Left cardiac atrium (tissue), 4 donors: Measurements from ENCODE around the gene WEE2. TPM values are rescaled to one million over a fixed set of nuclear protein-coding genes. Genes with fewer than 3 reads are reported as not detected.

Experiments
- ATAC-seq, 2 donors: fragments of 200-7000 bp; cut with Tn5 transposase; one replicate each; pipeline ENCODE4 v1.9.1; 2020; ENCODE audit warnings: mild to moderate bottlenecking in 2 of 2, moderate library complexity in 2 of 2
- DNase-seq: peaks from one replicate; pipeline ENCODE4 v3.0.0-alpha.2; 2020
- intact Hi-C, 2 donors: fragments of 100-400 bp; cut with DNase I; formaldehyde crosslinking; loops; one replicate each; pipeline versions ENCODE4 v1.14.1 to v1.15.1; 2022 to 2023
- long read RNA-seq: library from polyadenylated mRNA; unstranded; transcript quantifications from one replicate; pipeline ENCODE4 v2.0.0, GENCODE V29; 2021
- total RNA-seq, 2 donors: library from RNA; stranded (reverse); fragmentation: NEBNext Ultra II Directional; extraction: Animal tissue kit (Norgen Biotek cat#: 25700); gene quantifications; one replicate each; pipeline ENCODE4 v1.2.1, GENCODE V29; 2021
- donor health status: DM: no; HTN: yes; CAD: no.
- donor health status: DM: no; HTN: yes; CAD: no; lungs with severe emphysema.
- donor health status: DM: yes; HTN: yes; CAD: no.
- donor health status: Dilated cardiomyopathy.

The WEE2 gene
- total RNA-seq, result not detected
- long read RNA-seq, result 0 reads

DNA sequence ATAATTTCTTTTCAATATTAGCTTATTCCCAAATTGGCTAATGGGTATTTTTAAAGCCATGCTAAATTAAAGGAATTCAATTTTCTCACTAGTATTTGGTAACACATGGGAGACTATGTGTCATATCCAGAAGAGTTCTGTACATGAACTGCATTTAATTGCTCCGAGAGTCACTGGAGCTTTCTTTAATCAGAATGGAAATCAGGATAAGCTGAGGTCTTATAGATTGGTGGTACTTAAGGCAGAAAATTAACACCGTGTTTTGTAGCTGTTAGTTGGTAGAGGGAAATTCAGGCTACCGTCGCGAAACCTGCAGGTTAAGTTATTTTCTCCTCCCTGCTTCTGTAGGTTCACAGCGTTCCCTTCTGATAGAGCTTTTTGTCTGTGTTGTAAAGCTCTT lies at the start of gene WEE2:
WEE2 (plus strand) TSS at position 3 of the 400 bp plus-strand sequence. CDS start 406 bp downstream, outside the sequence.
- intact Hi-C loops, result no loop called here
- no peak for ATAC-seq
- no peak for DNase-seq

DNA sequence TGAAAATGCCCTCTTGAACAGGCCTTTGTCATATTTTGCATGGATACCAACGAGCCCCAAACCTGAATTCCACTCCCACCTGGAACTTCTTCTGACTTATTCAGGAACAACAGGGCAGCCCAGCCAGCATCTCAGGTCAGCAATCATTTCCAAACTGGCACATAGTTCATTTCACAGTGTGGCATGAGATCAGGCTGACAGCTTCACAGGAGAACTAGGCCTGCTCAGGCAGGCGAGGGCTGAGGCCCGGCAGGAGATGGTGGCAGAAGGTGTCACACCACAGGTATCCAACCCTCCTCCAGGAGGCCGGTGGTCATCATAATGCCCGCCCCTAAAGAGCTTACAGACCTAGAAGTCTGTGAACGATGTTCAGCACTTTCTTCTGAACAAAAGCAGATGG lies 48.7 kb upstream of the WEE2 start:
- no peak for DNase-seq
- intact Hi-C loops, result loop anchor here in 1 of 2 donors (5.0 kb wide), 1 partner anchor 78 kb away; the partner anchor contains the start of gene SSBP1
- no peak for ATAC-seq

DNA sequence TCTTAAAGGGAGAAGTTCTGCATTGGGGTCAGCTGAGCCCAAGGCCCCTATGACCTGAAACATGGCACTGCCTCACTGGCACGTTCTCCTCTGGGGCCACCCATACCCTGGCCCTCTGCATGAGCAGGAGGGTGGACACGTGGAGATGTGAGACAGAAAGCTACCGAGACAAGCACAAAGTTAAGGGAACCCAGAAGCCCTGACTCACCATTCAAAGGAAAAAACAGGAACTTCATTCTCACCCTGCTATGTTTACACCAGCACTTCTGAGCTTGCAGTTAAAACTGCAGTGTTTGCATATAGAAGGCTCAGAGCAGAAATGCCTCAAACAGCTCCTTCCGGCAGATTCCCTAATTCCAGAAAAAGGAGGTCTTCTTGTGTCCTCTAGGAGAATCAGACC lies 47.9 kb upstream of the WEE2 start:
- ATAC-seq (peak; percentile 48 to 77), DNase-seq (no peak)
- intact Hi-C loops, result no loop called here

DNA sequence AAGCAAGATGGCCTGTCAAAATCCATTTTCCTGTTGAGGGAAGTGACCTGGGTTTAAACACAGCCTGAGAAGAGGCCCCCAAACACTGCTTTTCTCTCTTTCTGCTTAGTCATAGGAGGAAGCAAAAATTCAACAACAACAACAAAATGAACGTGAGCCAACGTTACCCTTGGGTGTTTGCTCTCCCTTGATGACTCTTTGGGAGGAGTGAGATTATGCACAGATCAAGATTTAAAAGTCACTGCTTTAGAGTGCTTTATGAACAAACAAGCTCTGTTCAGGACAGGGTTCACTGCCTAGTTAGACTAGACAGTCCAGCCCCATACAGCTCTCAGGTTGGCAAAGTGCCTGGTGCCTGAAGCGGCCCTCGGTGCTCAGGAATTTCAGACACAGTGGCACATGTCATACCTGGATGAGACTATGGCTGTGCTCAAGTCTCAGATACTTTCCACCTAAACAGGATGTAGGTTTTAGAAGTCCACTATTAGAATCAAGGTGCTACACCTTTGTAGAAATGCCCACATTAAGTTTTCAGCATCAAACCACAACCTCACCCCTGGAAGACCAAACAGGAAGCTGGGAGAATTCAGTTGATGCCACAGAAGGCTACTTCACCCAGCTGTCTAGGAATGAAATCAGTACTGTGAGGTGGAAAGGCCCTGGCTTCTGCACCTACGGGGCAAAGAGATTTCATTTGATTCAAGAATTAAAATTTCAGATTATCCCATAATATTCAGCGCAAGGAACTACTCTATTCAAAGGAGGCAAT lies 44.9 kb upstream of the WEE2 start:
- intact Hi-C loops, result no loop called here
- no peak for ATAC-seq
- DNase-seq, result no peak

DNA sequence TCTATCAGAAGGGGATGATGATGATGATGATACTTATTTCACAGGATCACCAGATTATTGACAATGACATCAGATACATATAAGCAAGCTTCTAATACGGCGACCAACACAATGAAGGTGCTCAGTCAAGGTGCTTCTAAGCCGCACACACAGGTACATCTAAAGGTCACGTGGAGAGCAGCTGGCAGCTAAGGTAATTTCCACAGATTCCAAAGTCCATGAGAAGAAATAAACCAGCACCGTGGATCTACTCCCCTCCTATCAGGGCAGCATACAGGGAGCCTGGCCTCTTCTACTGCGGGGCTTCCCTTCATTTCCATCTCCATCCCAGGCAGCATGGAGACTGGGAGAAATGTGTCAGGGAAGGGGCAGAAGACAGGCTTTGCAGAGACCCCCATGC lies 43.7 kb upstream of the WEE2 start:
- ATAC-seq, result no peak
- intact Hi-C loops, result no loop called here
- no peak for DNase-seq

- intact Hi-C loops, result no loop called here
- ATAC-seq, result no peak
- no peak for DNase-seq
Observed at GRCh38 chr7:141665208-141666035, 42.7 kb upstream of the WEE2 start.

DNA sequence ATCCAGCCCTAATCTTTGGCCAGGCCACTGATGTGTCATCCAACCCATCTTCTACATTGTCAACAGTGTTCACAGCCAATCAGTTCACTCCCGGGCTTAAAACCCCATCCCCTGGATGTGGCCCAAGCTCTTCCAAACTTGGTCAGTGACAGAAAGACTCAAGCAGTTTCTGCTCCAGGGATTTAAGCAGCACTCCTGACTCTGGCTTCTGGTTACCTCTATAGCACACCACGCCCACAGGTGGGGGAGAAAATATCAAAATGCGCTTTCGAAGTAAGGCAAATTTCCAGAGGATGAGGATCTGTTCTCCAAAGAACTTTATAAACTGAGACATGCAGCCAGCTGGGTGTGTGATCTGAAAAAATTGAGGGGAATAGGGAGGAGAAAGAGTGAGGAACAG lies 42.1 kb upstream of the WEE2 start:
- DNase-seq (no peak), ATAC-seq (no peak)
- intact Hi-C loops, result no loop called here

DNA sequence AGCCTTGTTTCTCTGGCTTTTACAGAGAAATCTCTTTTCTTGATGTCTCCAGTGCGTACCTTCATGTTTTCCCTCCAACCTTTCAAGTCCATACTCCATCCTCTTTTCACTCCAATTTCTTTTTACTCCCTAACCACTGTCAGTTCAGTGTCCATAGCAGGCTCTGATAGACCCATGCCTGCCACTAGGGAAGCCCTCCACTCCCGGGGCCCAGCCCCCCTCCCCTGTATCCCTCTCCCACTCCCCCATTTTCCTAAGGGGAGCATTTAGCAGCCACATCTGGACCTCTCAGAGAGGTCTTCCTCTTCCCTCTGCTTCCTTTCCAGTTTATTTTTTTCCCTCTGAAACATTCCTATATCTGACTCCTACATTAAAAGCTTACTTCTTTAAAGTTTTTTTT lies 39.3 kb upstream of the WEE2 start:
- DNase-seq, result no peak
- intact Hi-C loops, result no loop called here
- no peak for ATAC-seq

DNA sequence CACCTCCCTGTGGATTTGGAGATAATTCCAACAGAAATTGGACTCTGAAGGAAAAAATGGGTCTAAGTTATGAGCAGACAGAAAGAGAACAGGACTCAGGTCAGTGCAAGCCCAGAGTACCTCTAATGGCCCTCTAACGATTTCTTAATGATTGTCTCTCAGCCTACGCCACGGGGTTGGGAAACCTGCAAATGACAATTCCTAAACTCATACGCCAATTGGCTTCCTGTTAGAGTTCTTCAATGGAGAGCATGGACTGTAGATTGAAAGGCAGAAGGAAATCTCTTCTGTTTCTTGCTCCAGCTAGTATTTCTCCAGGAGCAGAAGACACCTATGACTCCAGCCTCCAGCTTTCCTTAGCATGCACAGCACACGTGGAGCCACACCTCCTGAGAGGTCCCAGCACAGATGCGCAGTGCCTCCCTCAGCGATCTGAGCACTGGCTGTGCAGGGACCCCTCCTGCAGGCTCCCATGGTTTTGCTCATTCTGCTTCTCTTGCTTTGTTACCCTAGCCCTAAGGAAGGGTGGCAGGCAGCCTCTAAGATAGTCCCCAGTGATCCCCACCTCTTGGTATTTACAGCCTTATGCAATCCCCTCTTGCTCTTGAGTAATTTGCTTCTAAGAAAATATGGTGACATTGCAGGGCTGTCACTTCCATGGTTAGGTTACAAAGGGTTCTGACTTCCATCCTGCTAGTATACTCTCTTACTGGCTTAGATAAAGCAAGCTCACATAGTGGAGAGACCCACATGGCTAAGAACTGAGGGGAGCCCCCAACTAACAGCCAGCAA lies 36.3 kb upstream of the WEE2 start:
- DNase-seq (no peak), ATAC-seq (no peak)
- intact Hi-C loops, result no loop called here

GRCh38 chr7:141673346-141673745 lies 34.8 kb upstream of the WEE2 start:
- no peak for ATAC-seq
- intact Hi-C loops, result no loop called here
- DNase-seq, result no peak

DNA sequence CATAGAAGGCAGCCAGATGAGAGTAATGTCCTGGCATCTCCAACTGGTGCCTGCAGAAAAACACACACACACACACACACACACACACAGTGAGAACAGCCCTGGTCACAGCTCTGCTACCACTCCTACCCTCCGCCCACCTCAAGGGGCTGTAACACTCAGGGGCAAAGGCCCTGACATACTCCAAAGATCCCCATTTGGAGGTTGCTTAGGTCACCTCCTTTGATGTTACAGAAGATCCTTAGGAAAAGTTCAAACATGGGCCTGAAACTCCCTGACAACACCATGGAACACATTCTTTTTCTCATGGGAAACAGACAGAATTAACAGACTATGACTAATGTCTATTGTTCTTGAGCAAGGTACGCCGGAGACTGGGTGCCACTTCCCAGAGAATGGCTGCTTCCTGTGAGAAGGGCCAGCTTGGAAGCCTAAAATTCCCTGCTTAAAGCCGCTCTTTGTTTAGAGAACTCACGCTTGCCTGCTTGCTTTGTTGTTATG lies 33.9 kb upstream of the WEE2 start:
- DNase-seq (no peak), ATAC-seq (peak; percentile 32 to 70)
- intact Hi-C loops, result no loop called here

GRCh38 chr7:141674702-141675101 lies 33.5 kb upstream of the WEE2 start:
- DNase-seq (no peak), ATAC-seq (peak in 1 of 2 donors; percentile 49)
- intact Hi-C loops, result no loop called here

- DNase-seq (no peak), ATAC-seq (no peak)
- intact Hi-C loops, result no loop called here
Observed at GRCh38 chr7:141675436-141676215, 32.5 kb upstream of the WEE2 start.

DNA sequence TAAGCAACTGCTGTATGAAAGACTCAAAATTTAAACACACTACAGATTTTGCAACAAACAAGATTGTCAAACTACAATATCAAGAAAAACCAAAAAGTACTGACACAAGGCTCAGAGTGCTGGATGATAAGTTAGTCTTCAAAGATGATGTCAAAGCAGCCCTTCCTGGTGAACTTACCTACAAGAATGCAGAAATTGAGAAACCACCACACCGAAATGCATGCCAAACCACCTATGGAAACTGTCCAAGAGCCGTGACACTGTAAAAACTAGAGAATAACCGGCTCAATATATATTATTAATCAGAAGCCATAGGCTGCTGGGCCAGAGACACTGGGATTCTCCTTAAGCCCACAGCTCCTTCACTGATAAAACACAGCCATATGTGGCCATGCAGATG lies 31.5 kb upstream of the WEE2 start:
- ATAC-seq (no peak), DNase-seq (no peak)
- intact Hi-C loops, result no loop called here

GRCh38 chr7:141679014-141679413 lies 29.1 kb upstream of the WEE2 start:
- intact Hi-C loops, result no loop called here
- DNase-seq (no peak), ATAC-seq (no peak)

GRCh38 chr7:141685285-141686023 lies 22.7 kb upstream of the WEE2 start:
- no peak for DNase-seq
- ATAC-seq, result peak; percentile 17 to 57
- intact Hi-C loops, result no loop called here

DNA sequence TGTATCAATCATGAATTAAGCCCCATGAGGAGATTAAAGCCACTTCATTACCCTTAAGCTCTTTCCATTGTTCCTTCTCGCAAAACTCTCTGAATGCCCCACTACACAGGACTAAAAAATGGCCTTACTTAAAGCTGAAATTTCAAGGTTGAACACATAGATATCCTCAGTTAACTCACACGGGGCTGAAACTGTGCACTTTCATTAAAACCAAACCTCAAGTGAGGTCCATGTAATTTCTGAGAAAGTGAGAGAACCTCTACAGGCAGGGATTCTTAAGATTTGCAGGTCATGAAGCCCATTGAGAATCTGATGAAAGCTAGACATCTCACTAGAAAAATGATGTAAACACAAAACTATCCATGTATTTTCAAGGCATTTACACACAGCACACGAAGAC lies 22.1 kb upstream of the WEE2 start:
- ATAC-seq (no peak), DNase-seq (no peak)
- intact Hi-C loops, result no loop called here

- ATAC-seq (peak; percentile 44 to 60), DNase-seq (no peak)
- intact Hi-C loops, result no loop called here
Observed at GRCh38 chr7:141686670-141687069, 21.5 kb upstream of the WEE2 start.
